Measurements from ENCODE around the gene XAGE1B.
"Not testable (repeated sequence)": the region's sequence is repeated elsewhere in the genome, so short reads cannot be mapped to it uniquely, and the experiment has no call there.

XAGE1B gene

GRCh38 chrX:52544147-52544840 lies 27.4 kb upstream of the XAGE1B start:
- no peak overlapping the region for H3K4me3 ChIP-seq (ENCODE audit: low read depth in 1 of 2, low read length in 1 of 2)
- no peak for TF ChIP-seq CTCF (IDR thresholded peaks at IDR 0.05)
- H3K4me1 ChIP-seq (ENCODE audit: control insufficient read depth in 1 of 2, insufficient read depth in 1 of 2, low read depth in 1 of 2, low read length in 1 of 2), result no peaks in the 10 kb centered on the region
- H3K9me3 ChIP-seq, result no peaks in the 10 kb centered on the region
- no peaks in the 10 kb centered on the region for H3K27me3 ChIP-seq
- H3K27ac ChIP-seq, result no peak overlapping the region
- H3K36me3 ChIP-seq, result no peaks in the 10 kb centered on the region

GRCh38 chrX:52542311-52542710 lies 25.4 kb upstream of the XAGE1B start:
- Histone ChIP-seq H3K9me3 (no peaks in the 10 kb centered on the region), H3K27me3 (no peaks in the 10 kb centered on the region), H3K27ac (no peak overlapping the region), H3K36me3 (no peaks in the 10 kb centered on the region), H3K4me3 (ENCODE audit: low read depth in 1 of 2, low read length in 1 of 2) (no peak overlapping the region), H3K4me1 (ENCODE audit: control insufficient read depth in 1 of 2, insufficient read depth in 1 of 2, low read depth in 1 of 2, low read length in 1 of 2) (no peaks in the 10 kb centered on the region)
- TF ChIP-seq CTCF (IDR thresholded peaks at IDR 0.05), result no peak

GRCh38 chrX:52541051-52541450 lies 24.2 kb upstream of the XAGE1B start:
- H3K9me3 ChIP-seq; H3K4me3 ChIP-seq (ENCODE audit: low read depth in 1 of 2, low read length in 1 of 2); H3K27me3 ChIP-seq; H3K27ac ChIP-seq; H3K4me1 ChIP-seq (ENCODE audit: control insufficient read depth in 1 of 2, insufficient read depth in 1 of 2, low read depth in 1 of 2, low read length in 1 of 2); H3K36me3 ChIP-seq: not testable (repeated sequence)

- not testable (repeated sequence) for H3K9me3 ChIP-seq; H3K27me3 ChIP-seq; H3K4me1 ChIP-seq (ENCODE audit: control insufficient read depth in 1 of 2, insufficient read depth in 1 of 2, low read depth in 1 of 2, low read length in 1 of 2); H3K36me3 ChIP-seq; H3K27ac ChIP-seq; H3K4me3 ChIP-seq (ENCODE audit: low read depth in 1 of 2, low read length in 1 of 2)
Observed at GRCh38 chrX:52516110-52516986, 515 bp downstream of the XAGE1B start.

- H3K4me3 ChIP-seq (ENCODE audit: low read depth in 1 of 2, low read length in 1 of 2); H3K27ac ChIP-seq; H3K27me3 ChIP-seq; H3K36me3 ChIP-seq; H3K9me3 ChIP-seq; H3K4me1 ChIP-seq (ENCODE audit: control insufficient read depth in 1 of 2, insufficient read depth in 1 of 2, low read depth in 1 of 2, low read length in 1 of 2): not testable (repeated sequence)
Observed at GRCh38 chrX:52511126-52511525, 5.7 kb downstream of the XAGE1B start.

GRCh38 chrX:52509916-52510315 lies 6.9 kb downstream of the XAGE1B start:
- Histone ChIP-seq H3K4me1 (ENCODE audit: control insufficient read depth in 1 of 2, insufficient read depth in 1 of 2, low read depth in 1 of 2, low read length in 1 of 2) (no peaks in the 10 kb centered on the region), H3K27me3 (no peaks in the 10 kb centered on the region), H3K27ac (no peak overlapping the region), H3K9me3 (no peaks in the 10 kb centered on the region), H3K4me3 (ENCODE audit: low read depth in 1 of 2, low read length in 1 of 2) (no peak overlapping the region), H3K36me3 (no peaks in the 10 kb centered on the region)
- TF ChIP-seq CTCF (IDR thresholded peaks at IDR 0.05), result no peak

- Histone ChIP-seq H3K4me1 (ENCODE audit: control insufficient read depth in 1 of 2, insufficient read depth in 1 of 2, low read depth in 1 of 2, low read length in 1 of 2) (no peaks in the 10 kb centered on the region), H3K36me3 (no peaks in the 10 kb centered on the region), H3K27me3 (no peaks in the 10 kb centered on the region), H3K27ac (no peak overlapping the region), H3K9me3 (no peaks in the 10 kb centered on the region), H3K4me3 (ENCODE audit: low read depth in 1 of 2, low read length in 1 of 2) (no peak overlapping the region)
- no peak for TF ChIP-seq CTCF (IDR thresholded peaks at IDR 0.05)
Observed at GRCh38 chrX:52507331-52507730, 9.5 kb downstream of the XAGE1B start.

Measured in neutrophil (primary cell).